HCT116 (cell line): ENCODE results near the gene P2RY4. TPM values are rescaled to one million over a fixed set of nuclear protein-coding genes. Genes with fewer than 3 reads are reported as not detected.
A peak's percentile ranks its signal among the peaks of the same experiment; 100 is the strongest.

Experiments
- ATAC-seq: fragments of 200-7000 bp; cut with Tn5 transposase; 2 replicates; pipeline ENCODE4 v1.9.1; 2020; ENCODE audit warnings: mild to moderate bottlenecking, moderate library complexity
- BruUV-seq: library from RNA; stranded (reverse); fragments of 400-500 nt; replicated peaks from 2 replicates; lab custom pipeline; 2021; lab: Mats Ljungman, UMichigan
- CTCF ChIA-PET: fragments of 300-600 bp; sonication (Branson Sonifier 250); formaldehyde crosslinking; loops from one replicate; lab custom pipeline; 2021; ENCODE audit warnings: antibody characterized with exemption; lab: Charles Lee
- POLR2A ChIA-PET: fragments of 300-600, 350-600 bp; sonication (Branson Sonifier 250); formaldehyde crosslinking; loops from one replicate; lab custom pipeline; 2021; ENCODE audit warnings: antibody characterized with exemption; lab: Charles Lee
- RAD21 ChIA-PET, 2 experiments: fragments of 300-600 bp; sonication (Branson Sonifier 250); formaldehyde crosslinking; loops; one replicate each; lab custom pipeline; 2023; ENCODE audit warnings: low total read pairs in 2 of 2; ENCODE audit not compliant: uncharacterized antibody in 2 of 2, unreplicated experiment in 2 of 2, low non-redundant PET in 1 of 2; lab: Charles Lee
- DNase-seq: peaks from one replicate; pipeline ENCODE4 v3.0.0-alpha.2; 2010; ENCODE audit warnings: low read depth, low spot score
- H2AFZ ChIP-seq: fragments of 200-600 bp; shearing (Covaris generic), sonication (generic); 2 replicates; pipeline ENCODE4 v1.6.1; 2017; ENCODE audit warnings: low read depth, mixed run types, mixed read lengths, antibody characterized with exemption, low read length; ENCODE audit not compliant: poor library complexity, severe bottlenecking
- H3K27ac ChIP-seq: 2 replicates; pipeline ENCODE4 v1.5.1; 2012; ENCODE audit warnings: low read depth, low read length
- H3K27me3 ChIP-seq: fragments of 200-600 bp; sonication (generic); 2 replicates; pipeline ENCODE4 v1.6.1; 2016; ENCODE audit warnings: mixed run types, low read length, mixed read lengths; ENCODE audit not compliant: insufficient read depth
- H3K36me3 ChIP-seq, 2 experiments: fragments of 200-500 bp in 1 of 2; fragments of 200-600 bp in 1 of 2; sonication (Bioruptor generic) in 1 of 2; sonication (generic) in 1 of 2; 2 replicates each; pipeline versions ENCODE4 v1.5.1 to v1.6.1; 2014 to 2016; ENCODE audit warnings: low read length in 2 of 2, inconsistent platforms in 1 of 2, mixed read lengths in 1 of 2, mixed run types in 1 of 2; ENCODE audit not compliant: insufficient read depth in 2 of 2, control insufficient read depth in 1 of 2
- H3K4me1 ChIP-seq, 2 experiments: fragments of 200-600 bp in 1 of 2; sonication (generic) in 1 of 2; 2 replicates each; pipeline versions ENCODE4 v1.5.1 to v1.6.1; 2012 to 2017; ENCODE audit warnings: low read length in 2 of 2, inconsistent platforms in 1 of 2, mild to moderate bottlenecking in 1 of 2, mixed read lengths in 1 of 2, mixed run types in 1 of 2, moderate library complexity in 1 of 2; ENCODE audit not compliant: insufficient read depth in 2 of 2, control insufficient read depth in 1 of 2
- H3K4me2 ChIP-seq: fragments of 200-600 bp; sonication (generic); 2 replicates; pipeline ENCODE4 v1.6.1; 2017; ENCODE audit warnings: mixed run types, low read length, mixed read lengths
- H3K4me3 ChIP-seq, 2 experiments: fragments of 200-600 bp in 1 of 2; sonication (generic) in 1 of 2; replicated peaks in 1 of 2; 2 replicates each; pipeline ENCODE4 v1.5.1; 2011 to 2016; ENCODE audit warnings: low read length in 2 of 2, control low read depth in 1 of 2, low read depth in 1 of 2, mild to moderate bottlenecking in 1 of 2, mixed read lengths in 1 of 2, mixed run types in 1 of 2
- H3K79me2 ChIP-seq: fragments of 200-600 bp; sonication (generic); 2 replicates; pipeline ENCODE4 v1.6.1; 2017; ENCODE audit warnings: mild to moderate bottlenecking, mixed run types, low read length, moderate library complexity, mixed read lengths; ENCODE audit not compliant: insufficient read depth
- H3K9ac ChIP-seq: fragments of 200-600 bp; sonication (generic); 2 replicates; pipeline ENCODE4 v1.6.1; 2016; ENCODE audit warnings: low read length, mixed read lengths
- H3K9me2 ChIP-seq: fragments of 200-600 bp; sonication (generic), shearing (Covaris generic); 2 replicates; pipeline ENCODE4 v1.6.1; 2017; ENCODE audit warnings: mixed run types, mild to moderate bottlenecking, moderate library complexity; ENCODE audit not compliant: insufficient read depth
- H3K9me3 ChIP-seq, 2 experiments: fragments of 200-500 bp in 1 of 2; fragments of 200-600 bp in 1 of 2; sonication (Bioruptor generic) in 1 of 2; sonication (generic) in 1 of 2; 2 replicates each; pipeline ENCODE4 v1.6.1; 2014 to 2017; ENCODE audit warnings: low read length in 2 of 2, mixed read lengths in 2 of 2, inconsistent platforms in 1 of 2, low read depth in 1 of 2, mild to moderate bottlenecking in 1 of 2, mixed run types in 1 of 2, moderate library complexity in 1 of 2; ENCODE audit not compliant: control insufficient read depth in 1 of 2, insufficient read depth in 1 of 2
- H4K20me1 ChIP-seq: fragments of 200-600 bp; sonication (generic), shearing (Covaris generic); 2 replicates; pipeline ENCODE4 v1.6.1; 2017; ENCODE audit warnings: mixed run types, mild to moderate bottlenecking, moderate library complexity; ENCODE audit not compliant: insufficient read depth
- ELF1 ChIP-seq: IDR thresholded peaks from 2 replicates; pipeline ENCODE4 v1.6.1; 2012; ENCODE audit warnings: low read depth, borderline replicate concordance
- POLR2AphosphoS5 ChIP-seq: IDR thresholded peaks from 2 replicates; pipeline ENCODE4 v1.6.1; 2011; ENCODE audit warnings: mild to moderate bottlenecking, low read depth, low read length, moderate library complexity
- REST ChIP-seq: IDR thresholded peaks from 2 replicates; pipeline ENCODE4 v1.6.1; 2012; ENCODE audit warnings: low read depth
- ZFX ChIP-seq: fragments of 450-650 bp; IDR thresholded peaks from 2 replicates; pipeline ENCODE4 v1.6.1; 2017
- intact Hi-C: fragments of 100-400 bp; cut with micrococcal nuclease; formaldehyde crosslinking; loops from 2 replicates; pipeline ENCODE4 v1.10.0; 2022
- total RNA-seq: library from RNA; stranded (reverse); gene quantifications from one replicate; pipeline ENCODE4 v1.2.1, GENCODE V29; 2021; ENCODE audit not compliant: unreplicated experiment

P2RY4 gene
- total RNA-seq, 1 experiment from 2014 or later = not detected

- TF ChIP-seq REST (no peak), ELF1 (no peak), ZFX (no peak)
These were observed 30.1 kb upstream of the P2RY4 start, which contains the start of the genes KIF4A and PDZD11 (continued) for GRCh38 chrX:70289793-70290770.

GRCh38 chrX:70289168-70289792 lies 29.3 kb upstream of the P2RY4 start:
- no peak overlapping the region for H2AFZ ChIP-seq
- peaks cover 48% of the 10 kb centered on the region for H3K79me2 ChIP-seq
- POLR2A ChIA-PET = no interaction called here

More at GRCh38 chrX:70289168-70289792, 29.3 kb upstream of the P2RY4 start:
- TSS peak; percentile 83 for BruUV-seq
- H3K27ac ChIP-seq = peak overlapping the region; percentile 71
- peak overlapping the region; percentile 80 for H3K4me2 ChIP-seq
- peaks cover 3 to 5% of the 10 kb centered on the region in 2 experiments; a peak in 1 of 4 replicates for H3K4me1 ChIP-seq
- TF ChIP-seq POLR2AphosphoS5 (no peak), REST (no peak)
- no peaks in the 10 kb centered on the region for H3K27me3 ChIP-seq
- no peaks in the 10 kb centered on the region for H4K20me1 ChIP-seq
- peaks cover 9 to 12% of the 10 kb centered on the region in 2 experiments for H3K36me3 ChIP-seq
- H3K9me3 ChIP-seq = no peaks in the 10 kb centered on the region
- DNase-seq (no peak), ATAC-seq (peak; percentile 12)
- ChIA-PET CTCF (interaction anchor here (1.1 kb wide), 1 partner anchor 156 kb away, joined by 5 read pairs; the partner anchor contains the start of gene IGBP1), RAD21 (interaction anchor here in 1 of 2 experiments (0.6 to 0.8 kb wide), 2 partner anchors 156 to 265 kb away, joined by 3 to 4 read pairs; partner anchors contain the start of gene IGBP1)
- intact Hi-C loops = no loop called here
- H3K9me2 ChIP-seq = no peaks in the 10 kb centered on the region
- peak overlapping the region; percentile 75 to 77 for H3K4me3 ChIP-seq
- peak overlapping the region; percentile 84 for H3K9ac ChIP-seq
